Smooth muscle cell (in vitro differentiated cells): ENCODE data around the gene CHAD. TPM values are rescaled to one million over a fixed set of nuclear protein-coding genes. Genes with fewer than 3 reads are reported as not detected.

Experiments
- DNase-seq: peaks from one replicate; lab custom pipeline; 2025; ENCODE audit not compliant: unreplicated experiment; lab: John Stamatoyannopoulos, UW
- H2AFZ ChIP-seq: fragments of 200-600 bp; sonication (generic); 2 replicates; pipeline ENCODE4 v1.6.0; 2016; ENCODE audit warnings: antibody characterized with exemption, low read depth, mild to moderate bottlenecking
- H3F3A ChIP-seq: fragments of 200-600 bp; sonication (generic); 2 replicates; pipeline ENCODE4 v1.6.0; 2017; ENCODE audit warnings: antibody characterized with exemption, low read depth
- H3K27ac ChIP-seq: fragments of 200-600 bp; sonication (generic); 2 replicates; pipeline ENCODE4 v1.5.1; 2016; ENCODE audit warnings: low read depth, mild to moderate bottlenecking
- H3K27me3 ChIP-seq: fragments of 200-600 bp; sonication (generic); 2 replicates; pipeline ENCODE4 v1.6.1; 2016; ENCODE audit warnings: low read depth, mild to moderate bottlenecking
- H3K36me3 ChIP-seq: fragments of 200-600 bp; sonication (generic); 2 replicates; pipeline ENCODE4 v1.5.1; 2016; ENCODE audit warnings: low read depth
- H3K4me1 ChIP-seq: fragments of 200-600 bp; sonication (generic); 2 replicates; pipeline ENCODE4 v1.5.1; 2016; ENCODE audit warnings: low read depth
- H3K4me2 ChIP-seq: fragments of 200-600 bp; sonication (generic); 2 replicates; pipeline ENCODE4 v1.6.0; 2016; ENCODE audit warnings: mild to moderate bottlenecking
- H3K4me3 ChIP-seq: fragments of 200-600 bp; sonication (generic); 2 replicates; pipeline ENCODE4 v1.5.1; 2016; ENCODE audit warnings: mild to moderate bottlenecking
- H3K79me2 ChIP-seq: fragments of 200-600 bp; sonication (generic); 2 replicates; pipeline ENCODE4 v1.6.0; 2016; ENCODE audit warnings: low read depth, mild to moderate bottlenecking
- H3K9ac ChIP-seq: fragments of 200-600 bp; sonication (generic); 2 replicates; pipeline ENCODE4 v1.6.0; 2016; ENCODE audit warnings: low read depth
- H3K9me3 ChIP-seq: fragments of 200-600 bp; sonication (generic); replicated peaks from 2 replicates; pipeline ENCODE4 v1.5.1; 2016; ENCODE audit warnings: low read depth
- H4K20me1 ChIP-seq: fragments of 200-600 bp; sonication (generic); 2 replicates; pipeline ENCODE4 v1.6.0; 2016; ENCODE audit warnings: low read depth
- WGBS: methylation state at CpG from one replicate; pipeline ENCODE4 v1.1.7; 2016; ENCODE audit warnings: low lambda C conversion rate; 5-methylcytosine and 5-hydroxymethylcytosine counted together
- polyA plus RNA-seq: library from polyadenylated mRNA; unstranded; fragments of >200 nt; fragmentation: Nextera tagmentation; extraction: Ambion mirVana; gene quantifications from 2 replicates; pipeline ENCODE4 v1.2.1, GENCODE V29; 2016
- total RNA-seq: library from RNA; depleted of rRNA; stranded (reverse); fragments of >200 nt; gene quantifications from 2 replicates; pipeline ENCODE4 v1.2.3, GENCODE V29; 2014
- TF ChIP-seq, protein P1 (sequence below): fragments of 200-600 bp; sonication (generic); IDR thresholded peaks from 2 replicates; pipeline ENCODE4 v1.5.1; 2017; ENCODE audit warnings: borderline replicate concordance, mild to moderate bottlenecking, antibody characterized with exemption; ENCODE audit not compliant: insufficient read depth, poor library complexity, severe bottlenecking

Gene CHAD
- total and polyA plus RNA-seq, 2 experiments from 2014 or later = 0.43 TPM; not detected in 1

DNA sequence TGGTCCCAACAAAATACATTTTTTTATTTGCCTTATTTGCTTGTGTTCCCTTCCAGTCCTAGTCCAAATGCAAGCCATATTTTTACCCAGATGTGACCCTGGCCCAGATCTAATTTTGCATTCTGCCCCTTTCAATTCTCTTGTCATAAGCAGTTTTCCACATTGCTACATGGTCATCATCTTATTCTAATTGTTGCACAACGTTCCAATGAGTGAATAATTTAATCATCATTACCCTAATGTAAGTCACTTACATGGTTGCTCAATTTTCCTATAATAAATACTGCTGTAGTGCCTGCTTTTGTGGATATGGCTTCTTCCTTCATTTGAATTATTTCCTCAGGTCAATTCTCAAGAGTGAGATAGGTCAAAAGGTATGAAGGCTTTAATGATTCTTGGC, 22.8 kb upstream of the CHAD start:
- Histone ChIP-seq H3K9me3 (no peaks in the 10 kb centered on the region), H3F3A (no peaks in the 10 kb centered on the region), H2AFZ (no peak overlapping the region), H3K27ac (no peak overlapping the region), H3K4me1 (no peaks in the 10 kb centered on the region), H4K20me1 (no peaks in the 10 kb centered on the region), H3K4me2 (no peak overlapping the region), H3K79me2 (no peaks in the 10 kb centered on the region), H3K27me3 (no peaks in the 10 kb centered on the region), H3K9ac (no peak overlapping the region), H3K4me3 (no peak overlapping the region), H3K36me3 (no peaks in the 10 kb centered on the region)
- TF ChIP-seq, protein P1, sequence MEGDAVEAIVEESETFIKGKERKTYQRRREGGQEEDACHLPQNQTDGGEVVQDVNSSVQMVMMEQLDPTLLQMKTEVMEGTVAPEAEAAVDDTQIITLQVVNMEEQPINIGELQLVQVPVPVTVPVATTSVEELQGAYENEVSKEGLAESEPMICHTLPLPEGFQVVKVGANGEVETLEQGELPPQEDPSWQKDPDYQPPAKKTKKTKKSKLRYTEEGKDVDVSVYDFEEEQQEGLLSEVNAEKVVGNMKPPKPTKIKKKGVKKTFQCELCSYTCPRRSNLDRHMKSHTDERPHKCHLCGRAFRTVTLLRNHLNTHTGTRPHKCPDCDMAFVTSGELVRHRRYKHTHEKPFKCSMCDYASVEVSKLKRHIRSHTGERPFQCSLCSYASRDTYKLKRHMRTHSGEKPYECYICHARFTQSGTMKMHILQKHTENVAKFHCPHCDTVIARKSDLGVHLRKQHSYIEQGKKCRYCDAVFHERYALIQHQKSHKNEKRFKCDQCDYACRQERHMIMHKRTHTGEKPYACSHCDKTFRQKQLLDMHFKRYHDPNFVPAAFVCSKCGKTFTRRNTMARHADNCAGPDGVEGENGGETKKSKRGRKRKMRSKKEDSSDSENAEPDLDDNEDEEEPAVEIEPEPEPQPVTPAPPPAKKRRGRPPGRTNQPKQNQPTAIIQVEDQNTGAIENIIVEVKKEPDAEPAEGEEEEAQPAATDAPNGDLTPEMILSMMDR = no peak
- no peak for DNase-seq
- WGBS = 79% methylated on average over 1 of the region's 1 CpG

- Histone ChIP-seq H3K79me2 (no peaks in the 10 kb centered on the region), H3F3A (no peaks in the 10 kb centered on the region), H3K4me3 (no peak overlapping the region), H3K27me3 (no peaks in the 10 kb centered on the region), H3K9me3 (no peaks in the 10 kb centered on the region), H3K4me1 (no peaks in the 10 kb centered on the region), H3K36me3 (no peaks in the 10 kb centered on the region), H3K27ac (no peak overlapping the region), H3K9ac (no peak overlapping the region), H2AFZ (no peak overlapping the region), H3K4me2 (no peak overlapping the region), H4K20me1 (no peaks in the 10 kb centered on the region)
- no peak for DNase-seq
- WGBS = 100% methylated on average over 2 of the region's 2 CpGs
- TF ChIP-seq, protein P1 = no peak
These were observed 20.2 kb upstream of the CHAD start for GRCh38 chr17:50488880-50489279.

DNA sequence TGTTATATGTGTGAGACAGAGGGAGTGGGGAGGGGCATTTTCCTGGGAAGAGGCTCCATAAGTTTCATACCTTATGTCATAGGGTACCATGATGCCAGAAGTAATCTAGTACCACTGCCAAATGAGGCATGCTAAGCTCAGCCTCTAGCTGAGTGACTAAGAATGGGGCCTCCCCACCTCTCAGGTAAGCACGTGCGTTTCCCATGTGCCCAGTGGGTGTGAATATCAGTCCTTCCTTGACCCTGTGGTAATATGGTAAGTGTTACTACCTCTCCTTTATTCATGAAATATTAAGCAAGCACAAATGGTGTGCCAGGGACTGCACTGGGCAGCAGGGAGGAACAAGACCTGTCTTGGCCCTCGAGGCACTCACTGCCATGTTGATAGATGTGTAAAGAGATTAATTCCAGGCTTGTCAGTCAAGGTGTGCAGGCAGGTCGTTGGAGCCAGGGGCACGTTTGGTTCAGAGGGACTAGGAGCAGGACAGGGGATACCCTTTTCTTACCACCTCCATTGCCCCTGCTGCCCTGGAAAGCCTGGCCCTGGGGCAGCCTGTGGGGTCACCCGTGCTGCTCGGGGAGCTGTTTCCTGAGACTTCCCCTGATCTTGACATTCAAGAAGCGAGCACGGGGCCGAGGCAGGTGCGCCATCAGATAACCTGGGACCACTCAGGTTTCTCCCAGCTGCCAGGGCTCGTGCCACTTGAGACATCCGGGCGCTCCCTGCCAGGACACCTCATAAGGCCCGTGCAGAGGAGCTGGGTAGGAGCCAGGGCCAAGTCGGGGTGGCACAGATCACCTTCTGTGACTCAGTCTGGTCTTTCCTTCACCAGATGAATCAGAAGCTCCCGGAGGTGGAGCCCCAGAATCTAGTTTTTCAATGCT, 18.8 kb upstream of the CHAD start:
- Histone ChIP-seq H2AFZ (no peak overlapping the region), H3K27me3 (no peaks in the 10 kb centered on the region), H3K27ac (no peak overlapping the region), H3K79me2 (no peaks in the 10 kb centered on the region), H3K9ac (no peak overlapping the region), H3K4me1 (no peaks in the 10 kb centered on the region), H3K9me3 (no peaks in the 10 kb centered on the region), H3K4me2 (no peak overlapping the region), H3K4me3 (no peak overlapping the region), H3K36me3 (no peaks in the 10 kb centered on the region), H4K20me1 (no peaks in the 10 kb centered on the region), H3F3A (no peaks in the 10 kb centered on the region)
- TF ChIP-seq, protein P1 = no peak
- no peak for DNase-seq
- WGBS = 90% methylated on average over 17 of the region's 17 CpGs
